ENCODE data around the gene CCDC38.
"Not testable (repeated sequence)": the region's sequence is repeated elsewhere in the genome, so short reads cannot be mapped to it uniquely, and the experiment has no call there.

The CCDC38 gene

GRCh38 chr12:95942524-95943329, at the start of gene CCDC38:
Gene CCDC38 (minus strand): TSS chr12:95942614. CDS start chr12:95936509, 6,105 bp downstream.
- DNase-seq = peak; percentile 91

GRCh38 chr12:95990136-95990535, 47.7 kb upstream of the CCDC38 start:
- DNase-seq = no peak

GRCh38 chr12:95989504-95990123, 47.2 kb upstream of the CCDC38 start:
- DNase-seq = no peak

GRCh38 chr12:95988506-95989275, 46.3 kb upstream of the CCDC38 start:
- no peak for DNase-seq

GRCh38 chr12:95986635-95987570, 44.5 kb upstream of the CCDC38 start:
- DNase-seq = no peak

- DNase-seq = no peak
Measured at GRCh38 chr12:95984682-95985081, 42.3 kb upstream of the CCDC38 start.

- no peak for DNase-seq
Measured at GRCh38 chr12:95982602-95983001, 40.2 kb upstream of the CCDC38 start.

GRCh38 chr12:95980437-95980836, 38.0 kb upstream of the CCDC38 start:
- no peak for DNase-seq

- DNase-seq = no peak
Measured at GRCh38 chr12:95978774-95979173, 36.4 kb upstream of the CCDC38 start.

GRCh38 chr12:95978351-95978750, 35.9 kb upstream of the CCDC38 start:
- DNase-seq = no peak

- DNase-seq = no peak
Measured at GRCh38 chr12:95977764-95978305, 35.4 kb upstream of the CCDC38 start.

- DNase-seq = no peak
Measured at GRCh38 chr12:95976416-95976832, 34.0 kb upstream of the CCDC38 start.

GRCh38 chr12:95975491-95975890, 33.1 kb upstream of the CCDC38 start:
- no peak for DNase-seq

- no peak for DNase-seq
Measured at GRCh38 chr12:95974358-95974757, 31.9 kb upstream of the CCDC38 start.

- no peak for DNase-seq
Measured at GRCh38 chr12:95972832-95973456, 30.5 kb upstream of the CCDC38 start.

GRCh38 chr12:95970905-95971304, 28.5 kb upstream of the CCDC38 start:
- DNase-seq = no peak

GRCh38 chr12:95969116-95969515, 26.7 kb upstream of the CCDC38 start:
- DNase-seq = not testable (repeated sequence)

- DNase-seq = no peak
Measured at GRCh38 chr12:95967301-95967700, 24.9 kb upstream of the CCDC38 start.

GRCh38 chr12:95966287-95966870, 24.0 kb upstream of the CCDC38 start:
- no peak for DNase-seq

- DNase-seq = no peak
Measured at GRCh38 chr12:95963096-95963495, 20.7 kb upstream of the CCDC38 start.

GRCh38 chr12:95962222-95962621, 19.8 kb upstream of the CCDC38 start:
- no peak for DNase-seq
